HUES48 (cell line): ENCODE data around the gene CP.

Source experiments
- H3K27ac ChIP-seq: one replicate; pipeline ENCODE4 v1.7.0; 2013; ENCODE audit warnings: low read depth, low read length, inconsistent platforms
- H3K27me3 ChIP-seq: 2 replicates; pipeline ENCODE4 v1.6.1; 2013; ENCODE audit warnings: mild to moderate bottlenecking, low read length; ENCODE audit not compliant: control insufficient read depth, insufficient read depth
- H3K36me3 ChIP-seq: 2 replicates; pipeline ENCODE4 v1.6.1; 2013; ENCODE audit warnings: low read length; ENCODE audit not compliant: control insufficient read depth, insufficient read depth
- H3K4me1 ChIP-seq: 2 replicates; pipeline ENCODE4 v1.6.1; 2013; ENCODE audit warnings: mild to moderate bottlenecking, low read length; ENCODE audit not compliant: control insufficient read depth, insufficient read depth
- H3K4me3 ChIP-seq: 2 replicates; pipeline ENCODE4 v1.5.1; 2013; ENCODE audit warnings: mild to moderate bottlenecking, low read depth, low read length
- H3K9ac ChIP-seq: 2 replicates; pipeline ENCODE4 v1.6.1; 2013; ENCODE audit warnings: mild to moderate bottlenecking, low read depth, low read length, moderate library complexity
- H3K9me3 ChIP-seq: 2 replicates; pipeline ENCODE4 v1.6.1; 2013; ENCODE audit warnings: low read length; ENCODE audit not compliant: control insufficient read depth, insufficient read depth

Gene CP

DNA sequence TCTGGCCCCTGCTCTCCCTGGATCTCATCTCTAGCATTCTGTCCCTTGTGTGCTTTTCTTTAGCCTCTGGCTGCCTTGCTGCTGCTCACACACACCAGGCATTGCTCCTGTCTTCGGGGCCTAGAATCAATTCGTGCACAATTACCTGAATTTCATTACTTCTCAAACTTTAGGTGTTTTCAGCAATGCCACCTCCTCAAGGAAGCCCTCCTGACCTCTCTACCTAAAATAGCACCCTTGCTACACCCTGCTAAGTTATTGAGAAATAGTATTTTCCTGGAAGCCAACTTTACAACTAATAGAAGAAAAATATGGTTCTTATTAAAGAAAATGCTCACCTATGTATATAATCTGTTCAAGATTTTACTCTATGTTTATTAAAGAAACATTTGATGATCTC is 40.4 kb downstream of the CP start:
- peaks cover 15% of the 10 kb centered on the region for H3K36me3 ChIP-seq
- no peak overlapping the region for H3K9ac ChIP-seq
- no peak overlapping the region for H3K27ac ChIP-seq
- H3K4me1 ChIP-seq: no peaks in the 10 kb centered on the region; the same call in 1 of the 2 replicates
- H3K9me3 ChIP-seq: peaks cover 5% of the 10 kb centered on the region; the same call in 1 of the 2 replicates
- no peak overlapping the region for H3K4me3 ChIP-seq
- H3K27me3 ChIP-seq: no peaks in the 10 kb centered on the region

DNA sequence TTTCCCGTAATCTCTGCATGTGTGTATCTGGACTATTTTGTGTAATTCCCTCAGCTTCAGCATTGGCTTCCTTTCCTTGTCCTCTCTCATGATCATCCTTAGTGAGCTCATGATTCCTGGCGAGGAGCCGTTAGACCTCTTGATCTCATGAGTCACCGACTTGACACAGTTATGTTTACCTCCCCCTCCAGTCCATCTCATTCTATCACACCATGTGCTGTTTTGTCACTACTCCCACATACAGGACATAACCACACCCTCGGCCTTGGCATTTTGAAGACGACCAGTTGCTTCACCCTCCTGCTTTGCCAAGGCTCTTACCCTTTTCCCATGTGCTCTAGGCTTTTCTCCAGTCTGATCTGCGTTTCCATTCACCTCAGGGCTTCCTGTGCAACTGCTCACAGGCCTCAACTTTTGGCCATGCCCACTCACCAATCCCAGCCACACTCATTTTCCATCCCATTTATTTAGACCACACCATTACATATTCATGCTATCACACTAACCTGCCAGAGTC is 41.5 kb downstream of the CP start:
- no peak overlapping the region for H3K4me3 ChIP-seq
- H3K9me3 ChIP-seq: peaks cover 5% of the 10 kb centered on the region; the same call in 1 of the 2 replicates
- no peaks in the 10 kb centered on the region for H3K27me3 ChIP-seq
- H3K27ac ChIP-seq: no peak overlapping the region
- H3K9ac ChIP-seq: no peak overlapping the region
- H3K4me1 ChIP-seq: no peaks in the 10 kb centered on the region; the same call in 1 of the 2 replicates
- H3K36me3 ChIP-seq: peaks cover 19% of the 10 kb centered on the region

GRCh38 chr3:149179220-149179619 is 42.4 kb downstream of the CP start:
- no peaks in the 10 kb centered on the region for H3K27me3 ChIP-seq
- H3K36me3 ChIP-seq: peaks cover 26% of the 10 kb centered on the region
- H3K27ac ChIP-seq: no peak overlapping the region
- no peaks in the 10 kb centered on the region for H3K4me1 ChIP-seq
- no peak overlapping the region for H3K4me3 ChIP-seq
- H3K9me3 ChIP-seq: peaks cover 5% of the 10 kb centered on the region; the same call in 1 of the 2 replicates
- no peak overlapping the region for H3K9ac ChIP-seq

GRCh38 chr3:149177122-149177521 is 44.5 kb downstream of the CP start:
- H3K9ac ChIP-seq: no peak overlapping the region
- H3K36me3 ChIP-seq: peaks cover 47% of the 10 kb centered on the region
- no peak overlapping the region for H3K27ac ChIP-seq
- no peaks in the 10 kb centered on the region for H3K27me3 ChIP-seq
- no peak overlapping the region for H3K4me3 ChIP-seq
- H3K9me3 ChIP-seq: peaks cover 8% of the 10 kb centered on the region; the same call in 1 of the 2 replicates
- no peaks in the 10 kb centered on the region for H3K4me1 ChIP-seq

GRCh38 chr3:149174901-149175300 is 46.7 kb downstream of the CP start:
- no peak overlapping the region for H3K9ac ChIP-seq
- H3K27me3 ChIP-seq: no peaks in the 10 kb centered on the region
- H3K4me1 ChIP-seq: no peaks in the 10 kb centered on the region
- no peak overlapping the region for H3K27ac ChIP-seq
- H3K4me3 ChIP-seq: no peak overlapping the region
- H3K9me3 ChIP-seq: peaks cover 8% of the 10 kb centered on the region; the same call in 1 of the 2 replicates
- H3K36me3 ChIP-seq: peaks cover 67% of the 10 kb centered on the region

- H3K4me1 ChIP-seq: no peaks in the 10 kb centered on the region
- 0 out of 2 replicates have a peak, but pooled peaks cover 3% of the 10 kb centered on the region for H3K9me3 ChIP-seq
- H3K27me3 ChIP-seq: no peaks in the 10 kb centered on the region
- no peak overlapping the region for H3K4me3 ChIP-seq
- H3K9ac ChIP-seq: no peak overlapping the region
- no peak overlapping the region for H3K27ac ChIP-seq
- peaks cover 91% of the 10 kb centered on the region for H3K36me3 ChIP-seq
Observed at GRCh38 chr3:149170672-149171071, 51.0 kb downstream of the CP start.

DNA sequence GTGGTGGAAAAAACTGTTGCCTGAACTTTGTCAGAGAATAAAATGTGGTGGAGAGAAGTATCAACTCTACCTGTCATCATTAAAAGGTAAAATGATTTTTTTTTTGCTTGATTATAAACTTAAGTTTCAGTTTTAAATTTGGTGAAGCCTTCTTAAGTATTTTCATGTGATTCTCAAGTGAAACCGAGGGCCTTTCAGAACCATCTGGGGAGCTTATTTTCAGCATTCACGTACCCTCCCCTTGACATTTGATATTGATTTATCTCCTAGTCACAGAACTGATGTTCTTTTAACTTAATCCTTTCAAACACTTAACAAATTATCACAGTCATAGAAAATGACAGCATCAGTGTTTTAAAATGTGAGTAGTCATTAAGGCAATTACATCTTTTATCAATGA is 53.7 kb downstream of the CP start:
- Histone ChIP-seq H3K27me3 (no peaks in the 10 kb centered on the region), H3K9ac (no peak overlapping the region), H3K4me1 (no peaks in the 10 kb centered on the region), H3K36me3 (peaks cover 98% of the 10 kb centered on the region), H3K9me3 (no peaks in the 10 kb centered on the region), H3K4me3 (no peak overlapping the region), H3K27ac (no peak overlapping the region)

DNA sequence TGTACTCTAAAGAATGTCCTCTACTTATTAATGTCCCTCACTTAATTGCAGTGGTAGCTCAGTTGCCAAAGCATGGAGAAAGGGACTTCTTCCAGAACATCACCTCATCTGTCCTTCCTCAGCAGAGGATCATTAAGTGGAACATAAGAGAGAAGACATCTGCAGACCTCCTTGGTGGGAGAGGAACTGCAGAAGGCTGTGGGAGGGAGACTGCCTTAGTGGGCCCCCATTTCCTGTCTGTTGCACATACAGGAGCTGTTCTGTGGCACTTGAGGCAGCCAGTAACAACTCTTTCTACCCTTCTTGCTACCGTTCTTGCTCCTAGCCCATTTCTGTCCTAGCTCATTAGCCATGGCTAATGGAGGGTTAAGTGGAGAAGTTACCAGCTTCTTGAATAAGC is 58.6 kb downstream of the CP start:
- H3K27me3 ChIP-seq: no peaks in the 10 kb centered on the region
- H3K36me3 ChIP-seq: peaks cover 97% of the 10 kb centered on the region
- H3K9ac ChIP-seq: no peak overlapping the region
- no peak overlapping the region for H3K4me3 ChIP-seq
- no peak overlapping the region for H3K27ac ChIP-seq
- H3K4me1 ChIP-seq: no peaks in the 10 kb centered on the region
- no peaks in the 10 kb centered on the region for H3K9me3 ChIP-seq

- H3K4me1 ChIP-seq: no peaks in the 10 kb centered on the region
- H3K9ac ChIP-seq: no peak overlapping the region
- H3K27ac ChIP-seq: no peak overlapping the region
- peaks cover 97% of the 10 kb centered on the region for H3K36me3 ChIP-seq
- no peaks in the 10 kb centered on the region for H3K27me3 ChIP-seq
- no peak overlapping the region for H3K4me3 ChIP-seq
- H3K9me3 ChIP-seq: no peaks in the 10 kb centered on the region
Observed at GRCh38 chr3:149162007-149162406, 59.6 kb downstream of the CP start.

DNA sequence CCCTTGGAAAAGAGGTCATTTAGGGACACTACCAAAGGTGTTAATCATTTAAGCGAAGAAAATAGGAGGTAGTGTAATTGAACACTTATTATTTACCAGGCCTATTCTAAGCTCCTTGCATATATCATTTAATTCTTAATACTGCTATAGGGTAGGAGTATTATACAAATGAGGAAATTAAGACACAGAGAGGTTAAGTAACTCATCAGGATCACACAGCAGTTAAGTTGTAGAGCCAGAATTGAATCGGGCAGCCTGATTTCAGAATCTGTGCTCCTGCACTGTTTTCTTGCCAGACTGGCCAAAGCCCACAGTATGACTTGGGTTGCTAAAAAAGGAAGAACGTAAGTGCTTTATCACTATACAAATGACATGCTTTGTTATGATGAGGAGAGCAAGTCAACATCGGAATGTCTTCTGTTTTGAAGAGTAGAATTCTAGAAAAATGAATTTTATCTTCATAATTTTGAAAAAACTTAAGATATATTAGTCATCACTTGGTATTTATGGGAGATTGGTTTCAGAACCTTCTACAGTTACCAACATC is 60.8 kb downstream of the CP start:
- H3K9me3 ChIP-seq: no peaks in the 10 kb centered on the region
- H3K27ac ChIP-seq: no peak overlapping the region
- peaks cover 97% of the 10 kb centered on the region for H3K36me3 ChIP-seq
- H3K27me3 ChIP-seq: no peaks in the 10 kb centered on the region
- H3K4me1 ChIP-seq: no peaks in the 10 kb centered on the region
- no peak overlapping the region for H3K4me3 ChIP-seq
- no peak overlapping the region for H3K9ac ChIP-seq

GRCh38 chr3:149153402-149153801 is 68.2 kb downstream of the CP start:
- H3K36me3 ChIP-seq: peaks cover 91% of the 10 kb centered on the region
- no peak overlapping the region for H3K4me3 ChIP-seq
- H3K4me1 ChIP-seq: 0 out of 2 replicates have a peak, but pooled peaks cover 3% of the 10 kb centered on the region
- H3K9ac ChIP-seq: no peak overlapping the region
- H3K27ac ChIP-seq: no peak overlapping the region
- H3K9me3 ChIP-seq: no peaks in the 10 kb centered on the region
- H3K27me3 ChIP-seq: no peaks in the 10 kb centered on the region
